Keratinocyte (primary cell): ENCODE measurements around the gene FAM50A. TPM values are rescaled to one million over a fixed set of nuclear protein-coding genes. Genes with fewer than 3 reads are reported as not detected.
A peak's percentile ranks its signal among the peaks of the same experiment; 100 is the strongest.

Source experiments
- DNase-seq: peaks from one replicate; pipeline ENCODE4 v3.0.0-alpha.2; 2011; ENCODE audit warnings: low read depth, missing footprints, low spot score
- FAIRE-seq: peaks from 2 replicates; lab custom pipeline; 2011; peaks lifted over from hg19 to GRCh38; lab: Jason Lieb, UNC
- H2AFZ ChIP-seq: 2 replicates; pipeline ENCODE4 v1.6.0; 2012; ENCODE audit warnings: low read length, control low read depth, inconsistent platforms; ENCODE audit not compliant: control insufficient read depth
- H3K27ac ChIP-seq: 2 replicates; pipeline ENCODE4 v1.5.1; 2011; ENCODE audit warnings: low read length; ENCODE audit not compliant: control insufficient read depth, insufficient read depth
- H3K27me3 ChIP-seq: 3 replicates; pipeline ENCODE4 v1.6.0; 2011; ENCODE audit warnings: low read length; ENCODE audit not compliant: control insufficient read depth, insufficient read depth; ENCODE audit errors: extremely low read depth
- H3K36me3 ChIP-seq, 2 experiments: 2 replicates in 1 of 2; 3 replicates in 1 of 2; pipeline ENCODE4 v1.5.1; 2011; ENCODE audit warnings: low read length in 2 of 2, mild to moderate bottlenecking in 1 of 2; ENCODE audit not compliant: control insufficient read depth in 2 of 2, insufficient read depth in 2 of 2; ENCODE audit errors: extremely low read depth in 1 of 2
- H3K4me1 ChIP-seq: 3 replicates; pipeline ENCODE4 v1.5.1; 2011; ENCODE audit warnings: low read length; ENCODE audit not compliant: control insufficient read depth, insufficient read depth; ENCODE audit errors: extremely low read depth
- H3K4me2 ChIP-seq: 3 replicates; pipeline ENCODE4 v1.6.0; 2011; ENCODE audit warnings: low read depth, low read length; ENCODE audit not compliant: control insufficient read depth, insufficient read depth; ENCODE audit errors: extremely low read depth
- H3K4me3 ChIP-seq, 3 experiments: fragments of 200-600 bp in 1 of 3; sonication (generic) in 1 of 3; 2 replicates in 2 of 3; 3 replicates in 1 of 3; pipeline ENCODE4 v1.5.1; 2011 to 2016; ENCODE audit warnings: low read length in 3 of 3, mild to moderate bottlenecking in 3 of 3, control low read depth in 2 of 3, inconsistent platforms in 1 of 3, low read depth in 1 of 3, mixed read lengths in 1 of 3, mixed run types in 1 of 3, moderate library complexity in 1 of 3; ENCODE audit not compliant: control insufficient read depth in 2 of 3, insufficient read depth in 2 of 3; ENCODE audit errors: extremely low read depth in 1 of 3
- H3K79me2 ChIP-seq: 2 replicates; pipeline ENCODE4 v1.6.0; 2012; ENCODE audit warnings: low read length; ENCODE audit not compliant: control insufficient read depth, insufficient read depth
- H3K9ac ChIP-seq: 3 replicates; pipeline ENCODE4 v1.6.0; 2011; ENCODE audit warnings: low read length; ENCODE audit not compliant: control insufficient read depth, insufficient read depth; ENCODE audit errors: extremely low read depth
- H3K9me1 ChIP-seq: 3 replicates; pipeline ENCODE4 v1.6.0; 2011; ENCODE audit warnings: low read length; ENCODE audit not compliant: control insufficient read depth, insufficient read depth; ENCODE audit errors: extremely low read depth
- H3K9me3 ChIP-seq: 2 replicates; pipeline ENCODE4 v1.5.1; 2012; ENCODE audit warnings: low read depth, low read length; ENCODE audit not compliant: control insufficient read depth
- H4K20me1 ChIP-seq: 3 replicates; pipeline ENCODE4 v1.6.0; 2011; ENCODE audit warnings: low read length; ENCODE audit not compliant: control insufficient read depth, insufficient read depth; ENCODE audit errors: extremely low read depth
- CTCF ChIP-seq, 3 experiments: IDR thresholded peaks in 1 of 3; conservative IDR thresholded peaks in 1 of 3; optimal IDR thresholded peaks in 1 of 3; 2 replicates in 2 of 3; 3 replicates in 1 of 3; pipeline versions ENCODE3 to v1.5.1; 2011; ENCODE audit warnings: low read length in 3 of 3, mild to moderate bottlenecking in 3 of 3, moderate library complexity in 2 of 3, control low read depth in 1 of 3, inconsistent platforms in 1 of 3; ENCODE audit not compliant: insufficient read depth in 2 of 3; ENCODE audit errors: extremely low read depth in 1 of 3
- EZH2 ChIP-seq: IDR thresholded peaks from one replicate; pipeline ENCODE4 v1.6.1; 2012; ENCODE audit warnings: inconsistent platforms, mild to moderate bottlenecking, low read length, moderate library complexity
- dilution Hi-C: fragments of 300-500 bp; cut with MboI; formaldehyde crosslinking; loops from one replicate; pipeline ENCODE4 v1.7.0; 2020; ENCODE audit warnings: low sequenced_read_pairs; ENCODE audit not compliant: extremely low pct_ligation_motif_present
- polyA plus RNA-seq, 5 experiments: library from polyadenylated mRNA; depleted of rRNA in 3 of 5; stranded (reverse) in 3 of 5; stranded (forward) in 1 of 5; unstranded in 1 of 5; fragments of >200 nt; gene quantifications; 1 replicate in 1 of 5; 2 replicates in 3 of 5; 3 replicates in 1 of 5; pipeline versions ENCODE4 v1.2.1 to v1.2.3, GENCODE V29; 2011 to 2012; ENCODE audit warnings: missing spikeins in 2 of 5, low read depth in 1 of 5, low replicate concordance in 1 of 5

Gene FAM50A
- polyA plus RNA-seq, 1 donor (not counting 4 experiments of a cell fraction or from before 2014, with no cell fraction given): 35.7 TPM

- H3K79me2 ChIP-seq: no peaks in the 10 kb centered on the region
- no peak overlapping the region for H3K9ac ChIP-seq
- H2AFZ ChIP-seq: no peak overlapping the region
- H3K27me3 ChIP-seq: no peaks in the 10 kb centered on the region
- DNase-seq: no peak
- no peak for FAIRE-seq
- H3K36me3 ChIP-seq: peaks cover 0 to under 1% of the 10 kb centered on the region in 2 experiments
- no peak overlapping the region for H3K27ac ChIP-seq
- no peaks in the 10 kb centered on the region for H4K20me1 ChIP-seq
- dilution Hi-C loops: no loop called here
- no peak overlapping the region for H3K4me3 ChIP-seq
- H3K9me3 ChIP-seq: no peaks in the 10 kb centered on the region
- H3K4me1 ChIP-seq: no peaks in the 10 kb centered on the region
- TF ChIP-seq EZH2 (no peak), CTCF (optimal IDR thresholded peaks at IDR 0.05 in 1 of 3, IDR thresholded peaks at IDR 0.05 in 1 of 3, conservative IDR thresholded peaks at IDR 0.05 in 1 of 3; ENCODE audit: extremely low read depth in 1 of 3, insufficient read depth in 2 of 3, low read length in 3 of 3) (no peak)
- no peaks in the 10 kb centered on the region for H3K9me1 ChIP-seq
- H3K4me2 ChIP-seq: no peak overlapping the region
These were observed 32.9 kb downstream of the FAM50A start for GRCh38 chrX:154476821-154477220.

- Histone ChIP-seq H3K4me3 (peak overlapping the region; percentile 42 to 57 (median 47)), H3K4me2 (peak overlapping the region; percentile 67), H2AFZ (no peak overlapping the region), H3K27ac (no peak overlapping the region), H3K9ac (no peak overlapping the region), H3K36me3 (no peaks in the 10 kb centered on the region), H3K79me2 (no peaks in the 10 kb centered on the region), H4K20me1 (no peaks in the 10 kb centered on the region), H3K9me1 (no peaks in the 10 kb centered on the region), H3K27me3 (no peaks in the 10 kb centered on the region), H3K9me3 (no peaks in the 10 kb centered on the region), H3K4me1 (no peaks in the 10 kb centered on the region)
- DNase-seq (no peak), FAIRE-seq (no peak)
- dilution Hi-C loops: no loop called here
- TF ChIP-seq EZH2: no peak
- TF ChIP-seq CTCF (optimal IDR thresholded peaks at IDR 0.05 in 1 of 3, IDR thresholded peaks at IDR 0.05 in 1 of 3, conservative IDR thresholded peaks at IDR 0.05 in 1 of 3; ENCODE audit: extremely low read depth in 1 of 3, insufficient read depth in 2 of 3, low read length in 3 of 3): no peak
These were observed 34.0 kb downstream of the FAM50A start for GRCh38 chrX:154477891-154478477.
